Measurements from ENCODE around the gene SF3A1. TPM values are rescaled to one million over a fixed set of nuclear protein-coding genes. Genes with fewer than 3 reads are reported as not detected.

The SF3A1 gene
- total and polyA plus RNA-seq, 9 of the 15 experiments (the other 6 are each of a cell fraction or from before 2014, with no cell fraction given): 6.7 to 228 (median 13.0) TPM

DNA sequence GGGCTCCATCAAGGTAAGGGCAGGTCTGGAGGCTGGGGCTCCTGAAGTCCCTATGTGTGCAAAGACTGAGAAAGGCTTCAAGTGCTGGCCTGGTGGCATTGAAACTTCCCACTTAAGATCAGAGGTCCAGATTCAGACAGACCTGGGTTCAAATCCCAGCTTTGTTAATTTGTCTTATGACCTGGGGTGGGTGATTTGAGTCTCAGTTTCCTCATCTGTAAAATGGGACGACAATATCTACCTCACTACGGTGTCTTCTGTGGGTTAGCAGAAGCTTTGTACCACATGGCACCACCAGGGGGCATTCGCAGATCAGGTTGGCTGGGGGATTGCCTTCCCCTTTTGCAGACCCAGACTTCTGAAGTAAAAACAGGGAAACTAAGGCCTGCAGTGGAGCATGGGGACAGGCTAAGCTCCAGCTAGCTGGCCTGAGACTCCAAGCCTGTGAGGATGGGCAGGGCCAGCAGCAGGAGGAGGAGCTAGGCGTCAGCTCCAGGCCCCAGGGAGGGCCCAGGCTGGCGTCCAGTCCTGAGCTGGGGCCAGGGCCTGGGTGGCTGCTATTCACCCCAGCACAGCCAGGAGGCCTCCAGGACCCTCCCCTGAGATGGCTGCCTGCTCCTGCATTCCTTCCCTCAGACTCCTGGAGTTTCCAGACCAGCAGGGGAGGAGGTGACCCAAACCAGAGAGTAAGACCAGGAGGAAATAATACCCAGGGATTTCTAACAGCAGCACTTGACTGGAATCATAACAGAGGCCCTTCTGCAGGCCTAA, 68.9 kb downstream of the SF3A1 start (continued):
- TF ChIP-seq HDGF (IDR thresholded peaks at IDR 0.05) (0 out of 2 replicates have a peak, but pooled peaks have one; percentile 57), POLR2G (IDR thresholded peaks at IDR 0.05; ENCODE audit: low read depth, low read length) (no peak), DPF2 (IDR thresholded peaks at IDR 0.05) (0 out of 2 replicates have a peak, but pooled peaks have one; percentile 24), POLR2AphosphoS2 (IDR thresholded peaks at IDR 0.05; ENCODE audit: low read length) (no peak), NRF1 (conservative IDR thresholded peaks at IDR 0.05 in 1 of 2, IDR thresholded peaks at IDR 0.05 in 1 of 2) (peak in 1 of 2 experiments; percentile 59; a peak in 3 of 4 replicates), CEBPB (tag; IDR thresholded peaks at IDR 0.05) (no peak), KDM1A (IDR thresholded peaks at IDR 0.05) (peak; percentile 89 to 95), DMBX1 (CRISPR knock-in tag; IDR thresholded peaks at IDR 0.05; ENCODE audit: borderline replicate concordance) (0 out of 2 replicates have a peak, but pooled peaks have one; percentile 46), ZFX (CRISPR knock-in tag; IDR thresholded peaks at IDR 0.05) (peak; percentile 46), RBM25 (IDR thresholded peaks at IDR 0.05; ENCODE audit: low read depth, low read length, severe bottlenecking) (peak; percentile 98), HDAC1 (IDR thresholded peaks at IDR 0.05) (peak in 1 of 2 experiments; percentile 72; a peak in 2 of 4 replicates), MECOM (CRISPR knock-in tag; IDR thresholded peaks at IDR 0.05) (no peak), NBN (IDR thresholded peaks at IDR 0.05; ENCODE audit: low read depth) (0 out of 2 replicates have a peak, but pooled peaks have one; percentile 53), CC2D1A (IDR thresholded peaks at IDR 0.05) (peak; percentile 56; the same call in 1 of the 2 replicates), SMARCA5 (IDR thresholded peaks at IDR 0.05) (peak; percentile 95), ZNF212 (CRISPR knock-in tag; IDR thresholded peaks at IDR 0.05) (no peak), TFAM (CRISPR knock-in tag; conservative IDR thresholded peaks at IDR 0.05) (no peak), CTBP1 (IDR thresholded peaks at IDR 0.05; ENCODE audit: borderline replicate concordance) (peak; percentile 24; the same call in 1 of the 2 replicates), ZNF121 (CRISPR knock-in tag; conservative IDR thresholded peaks at IDR 0.05) (peak; percentile 91)
- TF ChIP-seq, protein P1, sequence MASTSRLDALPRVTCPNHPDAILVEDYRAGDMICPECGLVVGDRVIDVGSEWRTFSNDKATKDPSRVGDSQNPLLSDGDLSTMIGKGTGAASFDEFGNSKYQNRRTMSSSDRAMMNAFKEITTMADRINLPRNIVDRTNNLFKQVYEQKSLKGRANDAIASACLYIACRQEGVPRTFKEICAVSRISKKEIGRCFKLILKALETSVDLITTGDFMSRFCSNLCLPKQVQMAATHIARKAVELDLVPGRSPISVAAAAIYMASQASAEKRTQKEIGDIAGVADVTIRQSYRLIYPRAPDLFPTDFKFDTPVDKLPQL (IDR thresholded peaks at IDR 0.05; ENCODE audit: extremely low read depth, insufficient read length): no peak
- TF ChIP-seq, protein P2, sequence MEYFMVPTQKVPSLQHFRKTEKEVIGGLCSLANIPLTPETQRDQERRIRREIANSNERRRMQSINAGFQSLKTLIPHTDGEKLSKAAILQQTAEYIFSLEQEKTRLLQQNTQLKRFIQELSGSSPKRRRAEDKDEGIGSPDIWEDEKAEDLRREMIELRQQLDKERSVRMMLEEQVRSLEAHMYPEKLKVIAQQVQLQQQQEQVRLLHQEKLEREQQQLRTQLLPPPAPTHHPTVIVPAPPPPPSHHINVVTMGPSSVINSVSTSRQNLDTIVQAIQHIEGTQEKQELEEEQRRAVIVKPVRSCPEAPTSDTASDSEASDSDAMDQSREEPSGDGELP (CRISPR knock-in tag; IDR thresholded peaks at IDR 0.05; ENCODE audit: borderline replicate concordance): peak; percentile 32; the same call in 1 of the 2 replicates
- TF ChIP-seq, protein P3, sequence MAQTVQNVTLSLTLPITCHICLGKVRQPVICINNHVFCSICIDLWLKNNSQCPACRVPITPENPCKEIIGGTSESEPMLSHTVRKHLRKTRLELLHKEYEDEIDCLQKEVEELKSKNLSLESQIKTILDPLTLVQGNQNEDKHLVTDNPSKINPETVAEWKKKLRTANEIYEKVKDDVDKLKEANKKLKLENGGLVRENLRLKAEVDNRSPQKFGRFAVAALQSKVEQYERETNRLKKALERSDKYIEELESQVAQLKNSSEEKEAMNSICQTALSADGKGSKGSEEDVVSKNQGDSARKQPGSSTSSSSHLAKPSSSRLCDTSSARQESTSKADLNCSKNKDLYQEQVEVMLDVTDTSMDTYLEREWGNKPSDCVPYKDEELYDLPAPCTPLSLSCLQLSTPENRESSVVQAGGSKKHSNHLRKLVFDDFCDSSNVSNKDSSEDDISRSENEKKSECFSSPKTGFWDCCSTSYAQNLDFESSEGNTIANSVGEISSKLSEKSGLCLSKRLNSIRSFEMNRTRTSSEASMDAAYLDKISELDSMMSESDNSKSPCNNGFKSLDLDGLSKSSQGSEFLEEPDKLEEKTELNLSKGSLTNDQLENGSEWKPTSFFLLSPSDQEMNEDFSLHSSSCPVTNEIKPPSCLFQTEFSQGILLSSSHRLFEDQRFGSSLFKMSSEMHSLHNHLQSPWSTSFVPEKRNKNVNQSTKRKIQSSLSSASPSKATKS (CRISPR knock-in tag; IDR thresholded peaks at IDR 0.05): no peak
- TF ChIP-seq, protein P4, sequence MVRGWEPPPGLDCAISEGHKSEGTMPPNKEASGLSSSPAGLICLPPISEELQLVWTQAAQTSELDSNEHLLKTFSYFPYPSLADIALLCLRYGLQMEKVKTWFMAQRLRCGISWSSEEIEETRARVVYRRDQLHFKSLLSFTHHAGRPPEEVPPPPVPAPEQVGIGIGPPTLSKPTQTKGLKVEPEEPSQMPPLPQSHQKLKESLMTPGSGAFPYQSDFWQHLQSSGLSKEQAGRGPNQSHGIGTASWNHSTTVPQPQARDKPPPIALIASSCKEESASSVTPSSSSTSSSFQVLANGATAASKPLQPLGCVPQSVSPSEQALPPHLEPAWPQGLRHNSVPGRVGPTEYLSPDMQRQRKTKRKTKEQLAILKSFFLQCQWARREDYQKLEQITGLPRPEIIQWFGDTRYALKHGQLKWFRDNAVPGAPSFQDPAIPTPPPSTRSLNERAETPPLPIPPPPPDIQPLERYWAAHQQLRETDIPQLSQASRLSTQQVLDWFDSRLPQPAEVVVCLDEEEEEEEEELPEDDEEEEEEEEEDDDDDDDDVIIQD (CRISPR knock-in tag; IDR thresholded peaks at IDR 0.05): no peak

Data from K562 (cell line).